ENCODE measurements around the gene ZC3H12D.

Gene ZC3H12D

GRCh38 chr6:149414821-149415220 is 70.0 kb downstream of the ZC3H12D start:
- no peak for DNase-seq (ENCODE audit: low read depth)

DNA sequence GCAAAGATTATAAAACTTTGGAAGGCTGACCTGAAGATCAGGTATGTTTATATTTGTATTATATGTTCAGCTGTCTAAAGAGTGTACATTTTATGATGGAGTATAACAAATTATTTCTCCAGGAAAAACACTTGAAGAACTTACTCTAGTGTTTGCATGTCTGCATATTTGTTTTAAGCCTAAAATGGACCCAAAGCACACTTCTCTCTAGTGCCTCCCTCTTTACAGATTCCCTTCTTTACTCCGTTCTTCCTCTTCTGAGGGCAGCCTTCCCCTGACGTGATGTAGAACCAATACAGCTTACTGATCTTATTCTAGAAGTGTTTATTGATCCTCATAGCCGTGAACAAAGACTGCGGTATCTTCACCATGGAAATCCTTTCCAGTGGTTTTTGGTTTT is 70.8 kb downstream of the ZC3H12D start:
- DNase-seq (ENCODE audit: low read depth): no peak

DNA sequence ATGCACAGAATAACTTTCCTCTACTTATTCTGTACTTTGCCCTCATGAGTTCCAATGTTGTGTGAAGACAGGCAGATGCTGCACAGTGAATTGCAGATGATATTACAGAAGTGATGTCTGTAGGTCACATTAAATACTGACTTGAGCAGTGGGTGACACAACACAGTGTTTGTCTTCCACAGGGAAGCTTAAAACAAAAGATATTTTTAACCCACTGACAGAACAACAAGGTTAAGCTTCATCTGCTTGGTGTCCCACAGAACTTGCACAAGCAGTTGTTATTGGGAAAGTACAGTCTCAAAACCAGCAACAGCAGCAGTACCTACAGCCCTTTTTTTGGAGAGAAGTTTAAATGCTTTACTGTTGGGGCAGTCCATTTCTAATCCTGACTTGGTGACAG is 74.3 kb downstream of the ZC3H12D start:
- no peak for DNase-seq (ENCODE audit: low read depth)

DNA sequence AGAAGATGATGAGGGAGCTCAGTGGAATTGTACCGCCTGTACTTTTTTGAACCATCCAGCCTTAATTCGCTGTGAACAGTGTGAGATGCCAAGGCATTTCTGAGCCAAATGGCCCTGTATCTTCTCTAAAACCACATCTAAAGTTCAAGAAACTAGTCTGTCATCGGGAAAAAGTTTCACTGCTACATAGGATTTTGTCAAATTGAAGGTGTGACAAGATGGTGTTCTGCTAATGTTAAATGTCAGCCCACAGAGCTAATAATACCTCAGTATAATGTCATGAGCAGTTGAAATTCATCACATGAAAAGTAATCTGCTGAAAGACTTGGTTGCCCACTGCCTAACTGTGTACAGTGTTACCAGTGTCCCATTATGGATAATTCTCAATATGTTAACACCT is 75.2 kb downstream of the ZC3H12D start:
- no peak for DNase-seq (ENCODE audit: low read depth)

DNA sequence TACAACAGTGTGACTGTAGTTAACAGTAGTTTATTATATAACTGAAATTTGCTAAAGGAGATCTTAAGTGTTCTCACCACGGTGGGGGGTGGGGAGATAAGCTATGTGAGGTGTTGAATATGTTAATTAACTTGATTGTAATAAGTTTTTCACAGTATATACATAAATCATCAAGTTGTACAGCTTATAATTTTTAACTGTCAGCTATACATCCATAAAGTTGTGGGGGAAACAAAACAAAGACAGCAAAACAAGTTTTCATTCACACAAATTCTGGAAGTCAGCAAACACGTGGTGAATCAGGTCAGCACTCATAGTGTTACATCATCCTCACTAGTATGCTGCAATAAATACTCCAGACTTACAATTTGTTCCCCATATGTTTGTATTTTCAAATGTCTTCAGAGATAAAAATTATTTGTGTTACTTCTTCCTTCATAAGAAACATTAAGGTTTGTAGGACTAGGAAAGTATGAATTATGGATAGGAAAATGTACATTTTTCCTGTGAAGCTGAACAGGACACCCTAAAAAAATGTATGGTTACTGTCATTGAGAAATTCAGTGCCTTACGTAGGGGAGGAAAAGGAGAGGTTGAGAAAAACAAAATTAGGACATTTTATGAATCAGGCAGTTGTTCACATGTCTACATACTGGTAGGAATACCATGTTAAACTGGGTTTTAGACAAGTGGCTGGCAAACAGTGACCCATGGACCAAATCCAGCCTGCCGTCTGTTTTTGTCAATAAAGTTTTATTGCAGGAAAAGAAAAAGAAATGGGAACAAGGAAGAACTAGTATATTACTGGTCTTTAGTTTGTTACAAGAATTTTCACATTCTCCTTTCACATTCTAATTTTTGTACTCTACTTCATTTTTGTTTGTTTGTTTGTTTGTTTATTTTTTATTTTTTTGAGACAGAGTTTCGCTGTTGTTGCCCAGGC is 78.7 kb downstream of the ZC3H12D start:
- no peak for DNase-seq (ENCODE audit: low read depth)

- DNase-seq (ENCODE audit: low read depth): no peak
Observed at GRCh38 chr6:149403534-149403933, 81.3 kb downstream of the ZC3H12D start.

DNA sequence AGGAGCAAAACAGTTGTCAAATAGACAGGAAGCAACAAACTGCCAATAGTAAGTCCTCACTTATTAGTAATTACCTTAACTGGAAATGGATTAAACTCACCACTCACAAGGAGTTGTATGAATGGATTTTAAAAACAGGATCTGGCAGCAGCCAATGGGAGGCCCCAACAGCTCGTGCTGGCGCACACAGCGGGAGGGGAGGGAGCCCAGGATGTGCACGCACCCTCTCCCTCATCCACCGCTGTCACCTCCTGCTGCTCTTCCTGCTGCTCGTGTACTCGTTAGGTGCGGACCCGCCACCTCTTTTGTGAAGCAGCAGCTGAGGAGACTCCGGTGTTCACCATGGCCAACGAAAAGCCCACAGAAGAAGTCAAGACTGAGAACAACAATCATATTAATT is 84.8 kb downstream of the ZC3H12D start, which contains the start of gene SUMO4:
Gene SUMO4, plus strand, starts transcription at position 213 of the 400 bp plus-strand sequence. Its CDS starts 130 bp downstream, at position 343.
- DNase-seq (ENCODE audit: low read depth): no peak

- no peak for DNase-seq (ENCODE audit: low read depth)
Observed at GRCh38 chr6:149397384-149397783, 87.4 kb downstream of the ZC3H12D start.

All from T follicular helper cell (primary cell).